NB4 (cell line): ENCODE results near the gene EDC3.

Experiments
- MAX ChIP-seq: IDR thresholded peaks from 2 replicates; pipeline ENCODE4 v1.6.1; 2011; ENCODE audit warnings: low read depth, low read length
- MYC ChIP-seq: IDR thresholded peaks from 2 replicates; pipeline ENCODE4 v1.6.1; 2011; ENCODE audit warnings: low read depth, low read length
- TF ChIP-seq, protein P1 (sequence below): IDR thresholded peaks from one replicate; pipeline ENCODE4 v1.5.1; 2012; ENCODE audit warnings: low read depth, low read length

DNA sequence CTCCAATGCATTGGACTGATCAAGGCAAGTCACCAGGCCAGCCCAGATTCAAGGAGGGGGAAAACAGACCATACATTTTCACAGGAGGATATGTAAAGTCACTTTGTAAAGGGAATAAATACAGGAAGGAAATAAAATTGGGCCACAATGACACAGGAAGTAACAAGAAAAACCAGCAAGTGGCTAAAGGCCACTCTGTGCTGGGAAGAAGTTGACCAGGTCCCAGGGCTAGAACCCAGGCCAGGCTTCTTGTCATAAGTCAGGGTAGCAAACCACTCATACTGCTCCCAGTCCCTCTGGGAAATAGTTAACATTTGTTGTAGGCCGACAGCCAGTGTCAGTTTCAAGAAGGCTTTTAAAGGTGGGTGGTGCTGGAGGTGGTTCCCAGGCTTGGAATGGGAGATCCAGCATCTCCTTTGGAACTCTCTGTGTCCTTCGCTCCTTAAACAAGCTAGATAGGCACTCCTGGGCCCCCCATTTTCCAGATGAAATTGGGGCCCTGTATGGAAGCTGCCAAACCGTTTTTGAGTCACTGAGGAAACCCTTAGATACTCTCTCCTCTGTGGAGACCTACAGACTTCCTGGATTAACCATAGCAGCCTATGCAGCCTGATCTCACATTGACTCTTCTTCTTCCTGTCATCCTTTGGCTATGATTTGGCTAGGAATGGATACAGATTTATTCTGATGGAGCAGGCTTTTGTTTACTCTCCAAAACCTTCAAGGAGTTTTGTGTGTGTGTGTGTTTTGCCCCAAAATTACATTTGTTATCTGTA lies 14.7 kb upstream of the EDC3 start:
- TF ChIP-seq, protein P1, sequence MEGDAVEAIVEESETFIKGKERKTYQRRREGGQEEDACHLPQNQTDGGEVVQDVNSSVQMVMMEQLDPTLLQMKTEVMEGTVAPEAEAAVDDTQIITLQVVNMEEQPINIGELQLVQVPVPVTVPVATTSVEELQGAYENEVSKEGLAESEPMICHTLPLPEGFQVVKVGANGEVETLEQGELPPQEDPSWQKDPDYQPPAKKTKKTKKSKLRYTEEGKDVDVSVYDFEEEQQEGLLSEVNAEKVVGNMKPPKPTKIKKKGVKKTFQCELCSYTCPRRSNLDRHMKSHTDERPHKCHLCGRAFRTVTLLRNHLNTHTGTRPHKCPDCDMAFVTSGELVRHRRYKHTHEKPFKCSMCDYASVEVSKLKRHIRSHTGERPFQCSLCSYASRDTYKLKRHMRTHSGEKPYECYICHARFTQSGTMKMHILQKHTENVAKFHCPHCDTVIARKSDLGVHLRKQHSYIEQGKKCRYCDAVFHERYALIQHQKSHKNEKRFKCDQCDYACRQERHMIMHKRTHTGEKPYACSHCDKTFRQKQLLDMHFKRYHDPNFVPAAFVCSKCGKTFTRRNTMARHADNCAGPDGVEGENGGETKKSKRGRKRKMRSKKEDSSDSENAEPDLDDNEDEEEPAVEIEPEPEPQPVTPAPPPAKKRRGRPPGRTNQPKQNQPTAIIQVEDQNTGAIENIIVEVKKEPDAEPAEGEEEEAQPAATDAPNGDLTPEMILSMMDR, result no peak
- TF ChIP-seq MYC (no peak), MAX (no peak)
